Measurements from ENCODE around the gene ELP4.
"Not testable (repeated sequence)": the region's sequence is repeated elsewhere in the genome, so short reads cannot be mapped to it uniquely, and the experiment has no call there.

ELP4 gene

GRCh38 chr11:31509429-31510345 is at the start of gene ELP4, which contains the start of gene IMMP1L:
TSS of gene ELP4 (plus strand) at chr11:31509767. CDS start at chr11:31509785, 18 bp downstream.
TSS of gene IMMP1L (minus strand) at chr11:31509622. CDS start at chr11:31463276, 46,346 bp downstream.
- DNase-seq (ENCODE audit: low spot score), result peak; percentile 97

DNA sequence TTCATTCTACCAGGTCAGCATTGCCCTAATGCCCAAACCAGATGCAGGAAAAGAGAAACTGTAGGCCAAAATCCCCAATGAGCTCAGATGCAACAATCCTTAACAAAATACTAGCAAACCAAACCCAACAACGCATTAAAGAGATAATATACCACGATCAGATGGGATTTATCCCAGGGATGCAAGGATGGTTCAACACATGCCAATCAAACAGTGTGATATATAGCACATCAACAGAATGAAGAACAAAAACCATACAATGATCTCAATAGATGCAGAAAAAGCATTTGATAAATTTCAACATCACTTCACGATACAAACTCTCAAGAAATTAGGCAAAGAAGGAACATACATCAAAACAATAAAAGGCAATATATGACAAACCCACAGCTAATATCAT is 45.1 kb upstream of the ELP4 start:
- DNase-seq (ENCODE audit: low spot score), result no peak

GRCh38 chr11:31474083-31474482 is 35.5 kb upstream of the ELP4 start:
- DNase-seq (ENCODE audit: low spot score), result no peak

DNA sequence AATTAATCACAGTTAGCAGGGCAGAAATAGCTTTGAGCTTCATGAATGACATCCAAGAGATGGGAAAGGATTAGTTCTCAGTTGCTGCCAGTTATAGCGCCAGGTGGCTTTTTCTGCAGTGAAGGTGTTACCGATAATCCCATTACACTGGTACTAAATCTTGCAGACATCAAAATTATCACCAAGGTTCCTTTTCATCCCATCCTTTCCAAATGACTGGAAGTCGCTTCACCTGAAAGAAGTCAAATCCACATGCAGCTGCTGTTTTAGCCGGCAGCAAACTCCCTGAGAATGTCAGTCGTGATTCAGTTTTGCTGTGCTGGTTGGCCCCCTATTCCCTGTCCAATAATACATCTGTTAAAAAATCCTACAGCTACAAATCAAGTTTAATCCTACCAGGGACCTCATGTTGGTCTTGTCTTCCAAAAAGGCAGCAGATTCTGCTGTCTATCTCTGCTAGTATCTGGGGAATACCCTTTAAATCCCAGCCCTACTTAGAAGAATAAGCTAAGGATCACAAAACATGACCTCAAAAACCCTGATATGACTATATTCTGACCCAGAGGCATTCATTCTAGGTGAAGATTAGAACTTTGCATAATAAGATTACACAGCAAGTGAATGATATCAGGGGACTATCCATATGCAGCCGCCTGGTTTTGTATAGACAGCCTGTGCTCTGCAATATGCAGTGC is 31.9 kb upstream of the ELP4 start:
- no peak for DNase-seq (ENCODE audit: low spot score)

GRCh38 chr11:31478223-31478590 is 31.4 kb upstream of the ELP4 start:
- DNase-seq (ENCODE audit: low spot score), result no peak

DNA sequence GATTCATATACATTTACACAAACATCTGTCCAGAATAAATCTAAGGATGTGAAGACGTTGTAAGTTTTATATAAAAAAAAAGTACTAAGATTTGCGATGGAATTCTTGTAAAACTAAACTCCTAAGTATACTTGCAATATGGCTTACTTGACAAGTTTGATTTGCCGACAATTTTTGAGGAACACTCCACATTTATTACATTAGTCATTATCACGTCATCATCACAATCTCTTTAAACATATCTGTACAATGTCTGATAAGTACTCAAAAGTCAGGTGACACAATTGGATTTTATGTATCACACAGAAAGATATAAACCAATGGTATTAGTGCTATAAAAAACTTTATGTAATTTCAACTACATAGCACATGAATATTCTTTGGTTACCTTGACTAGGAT is 30.5 kb upstream of the ELP4 start:
- no peak for DNase-seq (ENCODE audit: low spot score)

- DNase-seq (ENCODE audit: low spot score), result no peak
Measured at GRCh38 chr11:31480930-31481329, 28.6 kb upstream of the ELP4 start.

DNA sequence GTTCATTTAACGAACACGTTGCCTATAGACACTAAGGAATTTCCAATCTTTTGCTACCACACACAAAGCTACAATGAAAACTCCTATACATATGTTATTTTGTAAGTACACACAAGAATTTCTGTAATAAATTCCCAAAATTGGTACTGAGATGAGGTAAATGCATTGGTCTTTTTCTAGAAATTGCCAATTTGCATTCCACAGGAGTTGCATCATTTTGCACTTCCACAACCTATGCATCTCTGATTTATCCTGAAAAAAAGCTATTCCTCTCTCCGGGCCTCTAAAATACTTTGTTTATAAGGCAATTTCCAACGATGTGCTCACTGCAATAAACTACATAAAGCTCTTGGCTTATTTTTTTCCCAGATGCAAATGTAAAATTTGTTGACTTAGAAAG is 25.1 kb upstream of the ELP4 start:
- DNase-seq (ENCODE audit: low spot score), result no peak

- DNase-seq (ENCODE audit: low spot score), result no peak
Measured at GRCh38 chr11:31487848-31488247, 21.7 kb upstream of the ELP4 start.

DNA sequence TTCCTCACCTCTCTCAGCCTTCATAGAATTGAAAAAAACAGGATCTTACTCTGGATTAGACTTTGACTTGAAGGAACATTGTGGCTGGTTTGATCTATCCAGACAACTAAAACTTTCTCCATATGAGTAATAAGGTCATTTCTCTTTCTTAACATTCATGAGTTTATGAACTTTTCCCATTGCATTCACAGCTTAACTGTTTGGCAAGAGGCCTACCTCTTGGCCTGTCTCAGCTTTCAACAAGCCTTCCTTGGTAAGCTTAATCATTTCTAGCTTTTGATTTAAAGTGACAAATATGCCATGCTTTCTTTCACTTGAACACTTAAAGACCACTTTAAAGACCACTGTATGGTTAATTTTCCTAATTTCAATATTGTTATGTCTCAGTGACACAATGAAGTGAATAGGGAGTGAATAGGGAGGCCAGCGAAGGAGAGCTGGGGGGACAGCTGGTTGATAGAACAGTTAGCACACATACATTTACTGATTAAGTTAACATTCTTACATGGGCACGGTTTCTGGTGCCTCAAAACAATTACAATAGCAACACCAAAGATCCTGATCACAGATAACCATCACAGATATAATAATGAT is 17.1 kb upstream of the ELP4 start:
- DNase-seq (ENCODE audit: low spot score), result no peak

DNA sequence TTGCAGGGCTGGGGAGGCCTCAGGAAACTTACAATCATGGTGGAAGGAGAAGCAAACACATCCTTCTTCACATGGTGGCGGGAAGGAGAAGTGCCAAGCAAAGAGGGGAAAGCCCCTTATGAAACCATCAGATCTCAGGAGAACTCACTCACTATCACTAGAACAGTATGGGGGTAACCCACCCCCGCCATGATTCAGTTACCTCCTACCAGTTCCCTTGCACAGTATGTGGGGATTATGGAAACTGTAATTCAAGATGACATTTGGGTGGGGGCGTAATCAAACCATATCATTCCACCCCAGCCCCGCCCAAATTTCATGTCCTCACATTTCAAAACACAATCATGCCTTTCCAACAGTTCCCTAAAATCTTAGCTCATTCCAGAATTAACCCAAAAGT is 16.3 kb upstream of the ELP4 start:
- DNase-seq (ENCODE audit: low spot score), result no peak

DNA sequence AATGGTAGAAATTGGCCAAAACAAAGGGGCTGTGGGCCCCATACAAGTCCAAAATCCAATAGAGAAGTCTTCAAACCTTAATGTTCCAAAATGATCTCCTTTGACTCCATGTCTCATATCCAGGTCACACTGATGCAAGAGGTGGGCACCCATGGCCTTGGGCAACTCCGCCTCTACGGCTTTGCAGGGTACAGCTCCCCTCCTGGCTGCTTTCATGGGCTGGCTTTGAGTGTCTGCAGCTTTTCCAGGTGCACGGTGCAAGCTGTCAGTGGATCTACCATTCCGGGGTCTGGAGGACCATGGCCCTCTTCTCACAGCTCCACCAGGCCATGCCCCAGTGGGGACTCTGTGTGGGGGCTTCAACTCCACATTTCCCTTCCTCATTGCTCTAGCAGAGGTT is 15.8 kb upstream of the ELP4 start:
- not testable (repeated sequence) for DNase-seq (ENCODE audit: low spot score)

DNA sequence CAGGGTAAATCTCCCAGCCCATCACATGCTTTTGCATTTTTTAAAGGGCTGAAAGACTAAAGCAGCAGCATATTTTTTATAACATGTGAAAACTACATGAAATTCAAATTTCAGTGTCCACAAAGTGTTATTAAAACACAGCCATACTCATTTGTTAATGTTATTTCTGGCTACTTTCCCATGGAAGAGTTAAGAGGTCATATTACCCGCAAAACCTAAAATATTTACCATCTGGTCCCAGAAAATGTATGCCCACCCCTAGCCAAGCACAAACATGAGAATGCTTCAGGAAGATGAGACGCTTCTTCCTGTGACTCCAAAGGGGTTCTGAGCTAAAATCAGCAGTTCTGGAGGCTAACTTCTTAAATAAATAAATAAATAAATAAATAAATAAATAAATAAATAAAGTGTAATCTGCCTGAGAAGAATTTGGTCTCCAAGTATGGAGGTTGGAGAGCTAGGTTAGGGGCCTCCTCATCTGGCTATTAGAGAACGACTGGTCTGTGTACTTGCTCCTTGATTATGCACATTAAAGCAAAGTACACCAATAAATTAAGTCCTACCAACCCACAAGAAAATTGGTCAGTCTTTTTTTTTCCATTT is 9.9 kb upstream of the ELP4 start:
- DNase-seq (ENCODE audit: low spot score), result no peak

GRCh38 chr11:31500560-31500959 is 9.0 kb upstream of the ELP4 start:
- DNase-seq (ENCODE audit: low spot score), result no peak

GRCh38 chr11:31509051-31509428 is 527 bp upstream of the ELP4 start:
- DNase-seq (ENCODE audit: low spot score), result peak; percentile 1

- no peak for DNase-seq (ENCODE audit: low spot score)
Measured at GRCh38 chr11:31512117-31512516, 2.5 kb downstream of the ELP4 start.

- no peak for DNase-seq (ENCODE audit: low spot score)
Measured at GRCh38 chr11:31521497-31522150, 12.1 kb downstream of the ELP4 start.

GRCh38 chr11:31529189-31529588 is 19.6 kb downstream of the ELP4 start:
- DNase-seq (ENCODE audit: low spot score), result no peak

GRCh38 chr11:31529701-31530100 is 20.1 kb downstream of the ELP4 start:
- no peak for DNase-seq (ENCODE audit: low spot score)

GRCh38 chr11:31531293-31531692 is 21.7 kb downstream of the ELP4 start:
- no peak for DNase-seq (ENCODE audit: low spot score)

- no peak for DNase-seq (ENCODE audit: low spot score)
Measured at GRCh38 chr11:31535479-31535878, 25.9 kb downstream of the ELP4 start.

GRCh38 chr11:31542862-31543261 is 33.3 kb downstream of the ELP4 start:
- no peak for DNase-seq (ENCODE audit: low spot score)

Data from activated CD4-positive, alpha-beta T cell treated with anti-CD3 and anti-CD28 coated beads, Interleukin-2, Interleukin-4, amounts not matched to agents 100 ng/mL and 50 ng/mL, durations not matched to agents 16 hours and 8 hours (primary cell).